Aorta (tissue), 5 donors: ENCODE measurements around the gene SMPD3. TPM values are rescaled to one million over a fixed set of nuclear protein-coding genes. Genes with fewer than 3 reads are reported as not detected.

Experiments used
- ATAC-seq: fragments of 200-7000 bp; cut with Tn5 transposase; one replicate; pipeline ENCODE4 v1.9.1; 2022; ENCODE audit warnings: moderate library complexity; ENCODE audit not compliant: low FRiP score
- DNase-seq, 2 donors: peaks; one replicate each; pipeline ENCODE4 v3.0.0-alpha.2; 2020
- H3K27ac ChIP-seq, 2 donors: one replicate each; pipeline ENCODE4 v1.5.1; 2013; ENCODE audit warnings: low read length in 2 of 2, mild to moderate bottlenecking in 2 of 2, moderate library complexity in 2 of 2, control low read depth in 1 of 2, inconsistent platforms in 1 of 2, low read depth in 1 of 2
- H3K27me3 ChIP-seq, 2 donors: one replicate each; pipeline ENCODE4 v1.6.1; 2013; ENCODE audit warnings: control low read depth in 1 of 2, low read length in 1 of 2, mild to moderate bottlenecking in 1 of 2, moderate library complexity in 1 of 2; ENCODE audit not compliant: insufficient read depth in 2 of 2, control insufficient read depth in 1 of 2
- H3K36me3 ChIP-seq, 2 donors: one replicate each; pipeline ENCODE4 v1.6.1; 2013; ENCODE audit warnings: control low read depth in 1 of 2, low read length in 1 of 2, mild to moderate bottlenecking in 1 of 2; ENCODE audit not compliant: insufficient read depth in 2 of 2, control insufficient read depth in 1 of 2
- H3K4me1 ChIP-seq, 2 donors: one replicate each; pipeline ENCODE4 v1.6.1; 2013; ENCODE audit warnings: low read length in 2 of 2, control low read depth in 1 of 2, mild to moderate bottlenecking in 1 of 2, moderate library complexity in 1 of 2; ENCODE audit not compliant: insufficient read depth in 2 of 2, control insufficient read depth in 1 of 2
- H3K4me3 ChIP-seq, 2 donors: one replicate each; pipeline ENCODE4 v1.5.1; 2013; ENCODE audit warnings: low read length in 2 of 2, control low read depth in 1 of 2, mild to moderate bottlenecking in 1 of 2
- H3K9me3 ChIP-seq: one replicate; pipeline ENCODE4 v1.6.1; 2013; ENCODE audit warnings: mild to moderate bottlenecking, low read length; ENCODE audit not compliant: control insufficient read depth
- WGBS, 2 donors: extraction: QIAGEN DNeasy Blood & Tissue Kit; methylation state at CpG; one replicate each; pipeline ENCODE4 v1.1.7; 2013; 5-methylcytosine and 5-hydroxymethylcytosine counted together
- intact Hi-C, 2 donors: fragments of 100-400 bp; cut with DNase I; formaldehyde crosslinking; loops; one replicate each; pipeline versions ENCODE4 v1.14.2 to v1.15.0; 2022
- polyA plus RNA-seq, 2 donors: library from polyadenylated mRNA; stranded (reverse); fragments of 200-250 nt; gene quantifications; one replicate each; pipeline ENCODE4 v1.2.3, GENCODE V29; 2013
- total RNA-seq, 2 donors: library from RNA; stranded (reverse); fragmentation: NEBNext Ultra II Directional; extraction: Animal tissue kit (Norgen Biotek cat#: 25700); gene quantifications; one replicate each; pipeline ENCODE4 v1.2.1, GENCODE V29; 2021
- donor health status: healthy with polysubstance abuse.
- donor health status: Bipolar disorder and iron deficiency.
- donor health status: DM: no; HTN: no; CAD: no.
- donor health status: DM: no; HTN: no; CAD: no.
- donor health status: DM: yes; HTN: yes; CAD: no.

The SMPD3 gene
- total and polyA plus RNA-seq, 4 donors = 0.29 to 7.5 (median 1.1) TPM; not detected in 1

- intact Hi-C loops = no loop called here
- H3K4me3 ChIP-seq = no peak overlapping the region
- no peak for DNase-seq
- no peaks in the 10 kb centered on the region for H3K9me3 ChIP-seq
- WGBS, 2 donors = 77 to 80% methylated on average over 4 of the region's 4 CpGs
- ATAC-seq = no peak
- no peaks in the 10 kb centered on the region for H3K4me1 ChIP-seq
- H3K27ac ChIP-seq = no peak overlapping the region
- H3K36me3 ChIP-seq = no peaks in the 10 kb centered on the region
- H3K27me3 ChIP-seq = peaks cover 0 to 1% of the 10 kb centered on the region in 2 donors
Observed at GRCh38 chr16:68433316-68433715, 15.0 kb downstream of the SMPD3 start.

- Histone ChIP-seq H3K4me1 (no peaks in the 10 kb centered on the region), H3K27ac (no peak overlapping the region), H3K4me3 (no peak overlapping the region), H3K27me3 (peaks cover 0 to 1% of the 10 kb centered on the region in 2 donors), H3K9me3 (no peaks in the 10 kb centered on the region), H3K36me3 (no peaks in the 10 kb centered on the region)
- WGBS, 2 donors = 60 to 61% methylated on average over 4 of the region's 4 CpGs
- DNase-seq = no peak
- intact Hi-C loops = no loop called here
- no peak for ATAC-seq
Observed at GRCh38 chr16:68432701-68433100, 15.6 kb downstream of the SMPD3 start.

- H3K27ac ChIP-seq = no peak overlapping the region
- intact Hi-C loops = no loop called here
- no peak for DNase-seq
Observed at GRCh38 chr16:68429076-68429854, 19.0 kb downstream of the SMPD3 start.

GRCh38 chr16:68427649-68428303 is 20.5 kb downstream of the SMPD3 start:
- no peak overlapping the region for H3K4me3 ChIP-seq
- H3K9me3 ChIP-seq = no peaks in the 10 kb centered on the region
- no peaks in the 10 kb centered on the region for H3K27me3 ChIP-seq
- H3K27ac ChIP-seq = no peak overlapping the region
- no peak for ATAC-seq
- no peak for DNase-seq
- no peaks in the 10 kb centered on the region for H3K36me3 ChIP-seq
- H3K4me1 ChIP-seq = no peaks in the 10 kb centered on the region
- 83 to 86% methylated on average over 5 of the region's 5 CpGs for WGBS, 2 donors
- intact Hi-C loops = no loop called here

More at GRCh38 chr16:68429076-68429854, 19.0 kb downstream of the SMPD3 start:
- WGBS, 2 donors = 67 to 74% methylated on average over 4 of the region's 4 CpGs
- ATAC-seq = no peak
- Histone ChIP-seq H3K36me3 (no peaks in the 10 kb centered on the region), H3K4me3 (no peak overlapping the region), H3K4me1 (no peaks in the 10 kb centered on the region), H3K9me3 (no peaks in the 10 kb centered on the region), H3K27me3 (no peaks in the 10 kb centered on the region)

GRCh38 chr16:68426347-68426652 is 22.0 kb downstream of the SMPD3 start:
- Histone ChIP-seq H3K27ac (no peak overlapping the region), H3K4me1 (no peaks in the 10 kb centered on the region), H3K4me3 (no peak overlapping the region), H3K27me3 (no peaks in the 10 kb centered on the region), H3K36me3 (no peaks in the 10 kb centered on the region), H3K9me3 (no peaks in the 10 kb centered on the region)
- intact Hi-C loops = no loop called here
- ATAC-seq (no peak), DNase-seq (no peak)

- 64 to 65% methylated on average over 9 of the region's 9 CpGs for WGBS, 2 donors
- intact Hi-C loops = no loop called here
- DNase-seq = peak in 1 of 2 donors; percentile 62
Observed at GRCh38 chr16:68425498-68426346, 22.6 kb downstream of the SMPD3 start.

GRCh38 chr16:68423771-68424170 is 24.5 kb downstream of the SMPD3 start:
- intact Hi-C loops = no loop called here
- ATAC-seq = no peak
- no peaks in the 10 kb centered on the region for H3K36me3 ChIP-seq
- no peak overlapping the region for H3K27ac ChIP-seq
- no peaks in the 10 kb centered on the region for H3K27me3 ChIP-seq
- peak in 1 of 2 donors; percentile 45 for DNase-seq
- no peak overlapping the region for H3K4me3 ChIP-seq
- no peaks in the 10 kb centered on the region for H3K9me3 ChIP-seq
- H3K4me1 ChIP-seq = no peaks in the 10 kb centered on the region
- 75 to 76% methylated on average over 5 of the region's 5 CpGs for WGBS, 2 donors

More at GRCh38 chr16:68425498-68426346, 22.6 kb downstream of the SMPD3 start:
- no peak overlapping the region for H3K27ac ChIP-seq
- H3K4me3 ChIP-seq = no peak overlapping the region
- H3K36me3 ChIP-seq = no peaks in the 10 kb centered on the region
- H3K9me3 ChIP-seq = no peaks in the 10 kb centered on the region
- H3K27me3 ChIP-seq = no peaks in the 10 kb centered on the region
- H3K4me1 ChIP-seq = no peaks in the 10 kb centered on the region
- ATAC-seq = no peak

- WGBS, 2 donors = 64 to 70% methylated on average over 4 of the region's 4 CpGs
- intact Hi-C loops = no loop called here
- H3K36me3 ChIP-seq = no peaks in the 10 kb centered on the region
- ATAC-seq (no peak), DNase-seq (no peak)
- no peak overlapping the region for H3K27ac ChIP-seq
- H3K4me3 ChIP-seq = no peak overlapping the region
- no peaks in the 10 kb centered on the region for H3K4me1 ChIP-seq
- no peaks in the 10 kb centered on the region for H3K27me3 ChIP-seq
- no peaks in the 10 kb centered on the region for H3K9me3 ChIP-seq
Observed at GRCh38 chr16:68422396-68422960, 25.8 kb downstream of the SMPD3 start.
